ENCODE measurements around the gene FAM161A.
A peak's percentile ranks its signal among the peaks of the same experiment; 100 is the strongest.

GRCh38 chr2:61793389-61793836 lies 60.4 kb downstream of the FAM161A start:
- no peak for TF ChIP-seq EP300 (IDR thresholded peaks at IDR 0.05; ENCODE audit: borderline replicate concordance)
- no peak for TF ChIP-seq CEBPB (IDR thresholded peaks at IDR 0.05)
- peak; percentile 68 for TF ChIP-seq RAD21 (IDR thresholded peaks at IDR 0.05; ENCODE audit: low read depth)
- no peak for TF ChIP-seq TAF1 (IDR thresholded peaks at IDR 0.05; ENCODE audit: low read depth)
- TF ChIP-seq YY1 (IDR thresholded peaks at IDR 0.05; ENCODE audit: low read depth): no peak
- no peak for TF ChIP-seq TCF12 (IDR thresholded peaks at IDR 0.05; ENCODE audit: low read depth)
- TF ChIP-seq FOXM1 (IDR thresholded peaks at IDR 0.05; ENCODE audit: borderline replicate concordance, low read depth): no peak
- no peak for TF ChIP-seq NFIC (IDR thresholded peaks at IDR 0.05)
- no peak for TF ChIP-seq REST (IDR thresholded peaks at IDR 0.05; ENCODE audit: low read depth)

Measured in Ishikawa (cell line).